ENCODE measurements around the gene TACC3.

- no peak for TF ChIP-seq POLR2A (IDR thresholded peaks at IDR 0.05)
- no peak for TF ChIP-seq CTCF (IDR thresholded peaks at IDR 0.05)
- TF ChIP-seq EP300 (IDR thresholded peaks at IDR 0.05) = no peak
Measured at GRCh38 chr4:1788254-1788973, 67.1 kb downstream of the TACC3 start.
